ENCODE results near the gene JAKMIP2.

The JAKMIP2 gene

GRCh38 chr5:147789820-147790219 is 7.3 kb upstream of the JAKMIP2 start:
- no peaks in the 10 kb centered on the region for H3K36me3 ChIP-seq (ENCODE audit: control insufficient read depth in 2 of 2, insufficient read depth in 2 of 2, low read length in 2 of 2)
- no peak overlapping the region for H3K27ac ChIP-seq (ENCODE audit: low read depth in 2 of 2, low read length in 2 of 2)
- H3K27me3 ChIP-seq (ENCODE audit: control insufficient read depth in 2 of 2, insufficient read depth in 2 of 2, low read length in 2 of 2) = no peaks in the 10 kb centered on the region
- H3K9me3 ChIP-seq (ENCODE audit: control insufficient read depth in 2 of 2, low read length in 2 of 2) = no peaks in the 10 kb centered on the region
- H3K9ac ChIP-seq (ENCODE audit: low read depth in 1 of 2, low read length in 2 of 2) = no peak overlapping the region
- H3K4me3 ChIP-seq (ENCODE audit: low read length in 2 of 2) = no peak overlapping the region
- H3K4me1 ChIP-seq (ENCODE audit: control insufficient read depth in 2 of 2, insufficient read depth in 2 of 2, low read length in 2 of 2) = no peaks in the 10 kb centered on the region

- no peaks in the 10 kb centered on the region for H3K4me1 ChIP-seq (ENCODE audit: control insufficient read depth in 2 of 2, insufficient read depth in 2 of 2, low read length in 2 of 2)
- no peak overlapping the region for H3K9ac ChIP-seq (ENCODE audit: low read depth in 1 of 2, low read length in 2 of 2)
- no peak overlapping the region for H3K4me3 ChIP-seq (ENCODE audit: low read length in 2 of 2)
- H3K9me3 ChIP-seq (ENCODE audit: control insufficient read depth in 2 of 2, low read length in 2 of 2) = no peaks in the 10 kb centered on the region
- H3K27me3 ChIP-seq (ENCODE audit: control insufficient read depth in 2 of 2, insufficient read depth in 2 of 2, low read length in 2 of 2) = no peaks in the 10 kb centered on the region
- H3K27ac ChIP-seq (ENCODE audit: low read depth in 2 of 2, low read length in 2 of 2) = no peak overlapping the region
- H3K36me3 ChIP-seq (ENCODE audit: control insufficient read depth in 2 of 2, insufficient read depth in 2 of 2, low read length in 2 of 2) = no peaks in the 10 kb centered on the region
These were observed 5.5 kb upstream of the JAKMIP2 start for GRCh38 chr5:147788023-147788422.

DNA sequence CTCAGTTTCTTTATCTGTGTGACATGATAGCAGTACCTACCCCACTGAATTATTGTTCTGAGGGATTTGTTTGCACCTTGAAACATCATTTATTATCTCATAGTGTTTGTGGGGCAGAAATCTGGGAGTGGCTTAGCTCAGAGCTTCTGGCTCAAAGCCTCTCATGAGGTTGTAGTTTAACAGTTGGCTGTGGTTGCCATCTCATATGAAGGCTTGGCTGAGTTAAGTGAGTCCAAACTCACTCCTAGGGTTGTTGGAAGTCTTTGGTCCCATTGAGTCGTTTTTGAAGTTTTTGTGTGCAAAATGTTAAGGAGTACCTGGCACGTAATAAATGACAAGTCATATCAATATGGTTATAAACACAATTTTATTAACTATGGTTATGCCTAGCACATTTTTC is 3.6 kb upstream of the JAKMIP2 start:
- Histone ChIP-seq H3K4me3 (ENCODE audit: low read length in 2 of 2) (no peak overlapping the region), H3K36me3 (ENCODE audit: control insufficient read depth in 2 of 2, insufficient read depth in 2 of 2, low read length in 2 of 2) (no peaks in the 10 kb centered on the region)

DNA sequence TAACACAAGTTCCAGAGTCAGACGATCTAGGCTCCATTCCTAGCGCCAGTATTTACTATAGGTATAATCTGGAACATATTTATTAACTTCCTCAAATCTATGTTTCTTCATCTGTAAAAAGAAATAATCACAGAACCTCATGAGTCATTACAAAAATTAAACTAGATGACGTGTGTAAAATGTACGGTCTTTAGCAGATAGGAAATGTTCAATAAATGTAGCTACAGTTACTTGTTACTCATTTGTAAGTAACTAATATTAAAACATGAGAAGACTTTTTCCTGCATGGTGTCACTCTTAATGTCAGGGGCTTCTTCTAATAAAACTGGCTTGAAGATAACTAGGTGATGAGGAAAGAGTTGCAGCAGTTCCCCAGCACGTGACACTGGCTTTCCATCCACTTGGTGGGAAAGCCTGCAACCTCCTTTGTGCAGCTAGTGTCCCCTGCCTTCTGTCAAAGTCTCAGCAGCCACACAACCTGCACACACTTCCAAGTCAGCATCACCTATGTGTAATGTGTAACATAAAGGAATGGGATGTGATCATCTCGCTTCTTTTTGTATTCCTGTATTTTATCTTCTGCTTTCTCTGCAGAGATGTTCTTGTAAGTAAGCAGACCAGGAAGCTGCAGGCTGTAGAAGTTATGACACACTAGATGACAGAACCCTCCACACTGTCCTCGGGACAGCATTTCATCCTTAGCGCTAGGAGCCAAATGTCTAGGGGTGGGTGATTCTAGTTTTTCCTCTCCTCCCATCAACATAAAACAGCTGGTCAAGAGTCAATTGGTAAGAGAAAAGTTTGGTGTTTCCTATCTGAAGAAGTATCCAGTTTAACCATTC is 1.8 kb upstream of the JAKMIP2 start:
- H3K9ac ChIP-seq (ENCODE audit: low read depth in 1 of 2, low read length in 2 of 2) = no peak overlapping the region
- H3K4me1 ChIP-seq (ENCODE audit: control insufficient read depth in 2 of 2, insufficient read depth in 2 of 2, low read length in 2 of 2) = no peaks in the 10 kb centered on the region
- no peaks in the 10 kb centered on the region for H3K9me3 ChIP-seq (ENCODE audit: control insufficient read depth in 2 of 2, low read length in 2 of 2)
- H3K27ac ChIP-seq (ENCODE audit: low read depth in 2 of 2, low read length in 2 of 2) = no peak overlapping the region
- no peak overlapping the region for H3K4me3 ChIP-seq (ENCODE audit: low read length in 2 of 2)
- no peaks in the 10 kb centered on the region for H3K36me3 ChIP-seq (ENCODE audit: control insufficient read depth in 2 of 2, insufficient read depth in 2 of 2, low read length in 2 of 2)
- H3K27me3 ChIP-seq (ENCODE audit: control insufficient read depth in 2 of 2, insufficient read depth in 2 of 2, low read length in 2 of 2) = no peaks in the 10 kb centered on the region

More for the DNA sequence above, 3.6 kb upstream of the JAKMIP2 start:
- no peak overlapping the region for H3K27ac ChIP-seq (ENCODE audit: low read depth in 2 of 2, low read length in 2 of 2)
- H3K9me3 ChIP-seq (ENCODE audit: control insufficient read depth in 2 of 2, low read length in 2 of 2) = no peaks in the 10 kb centered on the region
- H3K27me3 ChIP-seq (ENCODE audit: control insufficient read depth in 2 of 2, insufficient read depth in 2 of 2, low read length in 2 of 2) = no peaks in the 10 kb centered on the region
- H3K4me1 ChIP-seq (ENCODE audit: control insufficient read depth in 2 of 2, insufficient read depth in 2 of 2, low read length in 2 of 2) = no peaks in the 10 kb centered on the region
- no peak overlapping the region for H3K9ac ChIP-seq (ENCODE audit: low read depth in 1 of 2, low read length in 2 of 2)

- H3K4me1 ChIP-seq (ENCODE audit: control insufficient read depth in 2 of 2, insufficient read depth in 2 of 2, low read length in 2 of 2) = no peaks in the 10 kb centered on the region
- no peaks in the 10 kb centered on the region for H3K9me3 ChIP-seq (ENCODE audit: control insufficient read depth in 2 of 2, low read length in 2 of 2)
- no peaks in the 10 kb centered on the region for H3K27me3 ChIP-seq (ENCODE audit: control insufficient read depth in 2 of 2, insufficient read depth in 2 of 2, low read length in 2 of 2)
- H3K9ac ChIP-seq (ENCODE audit: low read depth in 1 of 2, low read length in 2 of 2) = no peak overlapping the region
- no peak overlapping the region for H3K27ac ChIP-seq (ENCODE audit: low read depth in 2 of 2, low read length in 2 of 2)
- no peak overlapping the region for H3K4me3 ChIP-seq (ENCODE audit: low read length in 2 of 2)
- H3K36me3 ChIP-seq (ENCODE audit: control insufficient read depth in 2 of 2, insufficient read depth in 2 of 2, low read length in 2 of 2) = no peaks in the 10 kb centered on the region
These were observed 1.5 kb downstream of the JAKMIP2 start for GRCh38 chr5:147780924-147781573.

- H3K27ac ChIP-seq (ENCODE audit: low read depth in 2 of 2, low read length in 2 of 2) = no peak overlapping the region
- no peaks in the 10 kb centered on the region for H3K27me3 ChIP-seq (ENCODE audit: control insufficient read depth in 2 of 2, insufficient read depth in 2 of 2, low read length in 2 of 2)
- no peak overlapping the region for H3K4me3 ChIP-seq (ENCODE audit: low read length in 2 of 2)
These were observed 2.8 kb downstream of the JAKMIP2 start for GRCh38 chr5:147779694-147780093.

DNA sequence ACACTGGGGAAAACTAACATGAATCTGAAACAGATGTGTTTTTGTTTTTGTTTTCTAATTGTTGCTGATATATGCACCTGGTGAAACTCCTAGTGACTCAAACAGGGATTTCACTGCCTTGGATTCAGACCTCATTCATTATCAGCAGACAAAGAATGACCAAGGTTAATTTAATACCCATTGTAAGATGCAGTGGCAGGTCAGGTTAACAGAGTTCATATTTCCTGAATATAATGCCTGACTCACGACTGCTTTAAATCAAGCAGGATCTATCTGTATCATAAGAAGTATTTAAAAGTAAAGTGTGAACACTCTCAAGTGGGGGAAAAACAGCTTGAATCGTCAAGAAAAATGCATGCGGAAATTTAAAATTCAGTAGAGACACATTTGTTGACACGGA is 5.5 kb downstream of the JAKMIP2 start:
- Histone ChIP-seq H3K27ac (ENCODE audit: low read depth in 2 of 2, low read length in 2 of 2) (no peak overlapping the region), H3K27me3 (ENCODE audit: control insufficient read depth in 2 of 2, insufficient read depth in 2 of 2, low read length in 2 of 2) (no peaks in the 10 kb centered on the region), H3K4me1 (ENCODE audit: control insufficient read depth in 2 of 2, insufficient read depth in 2 of 2, low read length in 2 of 2) (no peaks in the 10 kb centered on the region), H3K36me3 (ENCODE audit: control insufficient read depth in 2 of 2, insufficient read depth in 2 of 2, low read length in 2 of 2) (no peaks in the 10 kb centered on the region), H3K9ac (ENCODE audit: low read depth in 1 of 2, low read length in 2 of 2) (no peak overlapping the region), H3K9me3 (ENCODE audit: control insufficient read depth in 2 of 2, low read length in 2 of 2) (no peaks in the 10 kb centered on the region), H3K4me3 (ENCODE audit: low read length in 2 of 2) (no peak overlapping the region)

More at GRCh38 chr5:147779694-147780093, 2.8 kb downstream of the JAKMIP2 start:
- Histone ChIP-seq H3K4me1 (ENCODE audit: control insufficient read depth in 2 of 2, insufficient read depth in 2 of 2, low read length in 2 of 2) (no peaks in the 10 kb centered on the region), H3K36me3 (ENCODE audit: control insufficient read depth in 2 of 2, insufficient read depth in 2 of 2, low read length in 2 of 2) (no peaks in the 10 kb centered on the region), H3K9me3 (ENCODE audit: control insufficient read depth in 2 of 2, low read length in 2 of 2) (no peaks in the 10 kb centered on the region), H3K9ac (ENCODE audit: low read depth in 1 of 2, low read length in 2 of 2) (no peak overlapping the region)

DNA sequence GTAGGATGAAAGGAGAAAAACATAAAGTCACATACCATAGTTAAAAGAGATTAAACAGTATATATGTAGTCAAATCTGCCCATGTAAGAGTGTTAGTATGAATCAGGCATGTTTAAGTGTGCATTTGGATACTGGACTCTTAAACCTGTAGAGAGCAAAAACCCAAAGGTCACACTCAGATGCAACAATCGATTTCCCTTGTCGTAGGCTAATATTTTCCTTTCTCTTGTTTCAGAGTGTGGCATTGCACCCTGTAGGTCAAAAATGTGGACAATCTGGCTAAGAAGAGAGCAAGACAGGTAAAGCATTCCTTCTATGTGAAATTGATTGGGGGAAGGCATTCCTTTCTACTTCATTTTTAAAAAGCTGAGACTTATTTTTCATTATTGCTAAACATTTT is 8.9 kb downstream of the JAKMIP2 start:
- H3K9ac ChIP-seq (ENCODE audit: low read depth in 1 of 2, low read length in 2 of 2) = no peak overlapping the region
- H3K36me3 ChIP-seq (ENCODE audit: control insufficient read depth in 2 of 2, insufficient read depth in 2 of 2, low read length in 2 of 2) = no peaks in the 10 kb centered on the region
- H3K9me3 ChIP-seq (ENCODE audit: control insufficient read depth in 2 of 2, low read length in 2 of 2) = no peaks in the 10 kb centered on the region
- no peaks in the 10 kb centered on the region for H3K4me1 ChIP-seq (ENCODE audit: control insufficient read depth in 2 of 2, insufficient read depth in 2 of 2, low read length in 2 of 2)
- no peak overlapping the region for H3K4me3 ChIP-seq (ENCODE audit: low read length in 2 of 2)
- no peak overlapping the region for H3K27ac ChIP-seq (ENCODE audit: low read depth in 2 of 2, low read length in 2 of 2)
- H3K27me3 ChIP-seq (ENCODE audit: control insufficient read depth in 2 of 2, insufficient read depth in 2 of 2, low read length in 2 of 2) = no peaks in the 10 kb centered on the region

DNA sequence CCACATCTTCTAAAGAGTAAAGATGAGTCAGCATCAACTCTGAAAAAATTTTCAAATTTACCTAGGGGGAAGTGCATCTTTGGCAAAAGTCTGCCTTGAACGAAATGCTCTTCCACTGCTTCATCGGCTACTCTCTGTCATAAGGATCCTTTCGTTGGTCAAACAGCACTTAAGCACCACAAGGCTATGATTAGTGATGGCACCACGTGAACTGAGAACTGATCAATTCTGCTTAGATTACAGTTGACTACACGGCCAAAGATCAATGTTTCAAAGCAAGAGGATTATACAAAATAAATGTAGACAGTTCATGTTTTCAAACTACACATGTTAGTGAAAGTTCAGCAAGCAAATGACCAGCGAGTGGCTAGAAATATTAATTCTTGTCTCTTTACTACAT is 9.4 kb downstream of the JAKMIP2 start:
- H3K36me3 ChIP-seq (ENCODE audit: control insufficient read depth in 2 of 2, insufficient read depth in 2 of 2, low read length in 2 of 2) = no peaks in the 10 kb centered on the region
- H3K9ac ChIP-seq (ENCODE audit: low read depth in 1 of 2, low read length in 2 of 2) = no peak overlapping the region
- H3K4me1 ChIP-seq (ENCODE audit: control insufficient read depth in 2 of 2, insufficient read depth in 2 of 2, low read length in 2 of 2) = no peaks in the 10 kb centered on the region
- no peak overlapping the region for H3K27ac ChIP-seq (ENCODE audit: low read depth in 2 of 2, low read length in 2 of 2)
- H3K4me3 ChIP-seq (ENCODE audit: low read length in 2 of 2) = no peak overlapping the region
- H3K27me3 ChIP-seq (ENCODE audit: control insufficient read depth in 2 of 2, insufficient read depth in 2 of 2, low read length in 2 of 2) = no peaks in the 10 kb centered on the region
- no peaks in the 10 kb centered on the region for H3K9me3 ChIP-seq (ENCODE audit: control insufficient read depth in 2 of 2, low read length in 2 of 2)

- no peak overlapping the region for H3K9ac ChIP-seq (ENCODE audit: low read depth in 1 of 2, low read length in 2 of 2)
- H3K27me3 ChIP-seq (ENCODE audit: control insufficient read depth in 2 of 2, insufficient read depth in 2 of 2, low read length in 2 of 2) = no peaks in the 10 kb centered on the region
- H3K9me3 ChIP-seq (ENCODE audit: control insufficient read depth in 2 of 2, low read length in 2 of 2) = no peaks in the 10 kb centered on the region
- no peak overlapping the region for H3K27ac ChIP-seq (ENCODE audit: low read depth in 2 of 2, low read length in 2 of 2)
- H3K4me1 ChIP-seq (ENCODE audit: control insufficient read depth in 2 of 2, insufficient read depth in 2 of 2, low read length in 2 of 2) = no peaks in the 10 kb centered on the region
- H3K36me3 ChIP-seq (ENCODE audit: control insufficient read depth in 2 of 2, insufficient read depth in 2 of 2, low read length in 2 of 2) = no peaks in the 10 kb centered on the region
- no peak overlapping the region for H3K4me3 ChIP-seq (ENCODE audit: low read length in 2 of 2)
These were observed 15.5 kb downstream of the JAKMIP2 start for GRCh38 chr5:147767048-147767447.
